HG03175 (cell line): ENCODE measurements around the gene PFKFB3.
A peak's percentile ranks its signal among the peaks of the same experiment; 100 is the strongest.
"Not testable (repeated sequence)": the region's sequence is repeated elsewhere in the genome, so short reads cannot be mapped to it uniquely, and the experiment has no call there.

Source experiments
- ATAC-seq: cut with Tn5 transposase; IDR thresholded peaks from one replicate; pipeline ENCODE4 v1.9.1; 2021; ENCODE audit warnings: mild to moderate bottlenecking, moderate library complexity; ENCODE audit not compliant: unreplicated experiment

Gene PFKFB3

GRCh38 chr10:6201516-6201975 lies 1.2 kb upstream of the PFKFB3 start:
- ATAC-seq = peak; percentile 46

GRCh38 chr10:6202098-6202683 lies 541 bp upstream of the PFKFB3 start:
- no peak for ATAC-seq

- ATAC-seq = peak; percentile 53
Measured at GRCh38 chr10:6203331-6204062, 765 bp downstream of the PFKFB3 start.

GRCh38 chr10:6204063-6204340 lies 1.3 kb downstream of the PFKFB3 start:
- no peak for ATAC-seq

GRCh38 chr10:6204341-6205191 lies 1.8 kb downstream of the PFKFB3 start:
- ATAC-seq = no peak

- not testable (repeated sequence) for ATAC-seq
Measured at GRCh38 chr10:6206486-6206885, 3.8 kb downstream of the PFKFB3 start.

- no peak for ATAC-seq
Measured at GRCh38 chr10:6207658-6208057, 4.9 kb downstream of the PFKFB3 start.

GRCh38 chr10:6208799-6209235 lies 6.1 kb downstream of the PFKFB3 start:
- no peak for ATAC-seq

GRCh38 chr10:6211341-6211670 lies 8.6 kb downstream of the PFKFB3 start:
- ATAC-seq = no peak

GRCh38 chr10:6211671-6212635 lies 9.2 kb downstream of the PFKFB3 start:
- no peak for ATAC-seq

- no peak for ATAC-seq
Measured at GRCh38 chr10:6212806-6213205, 10.1 kb downstream of the PFKFB3 start.

- no peak for ATAC-seq
Measured at GRCh38 chr10:6213257-6213905, 10.6 kb downstream of the PFKFB3 start.

GRCh38 chr10:6213908-6214307 lies 11.2 kb downstream of the PFKFB3 start:
- ATAC-seq = no peak

GRCh38 chr10:6214612-6215011 lies 11.9 kb downstream of the PFKFB3 start:
- ATAC-seq = no peak

GRCh38 chr10:6215241-6215640 lies 12.5 kb downstream of the PFKFB3 start:
- no peak for ATAC-seq

- no peak for ATAC-seq
Measured at GRCh38 chr10:6215683-6216484, 13.2 kb downstream of the PFKFB3 start.

GRCh38 chr10:6216916-6217315 lies 14.2 kb downstream of the PFKFB3 start:
- ATAC-seq = no peak

GRCh38 chr10:6217611-6218010 lies 14.9 kb downstream of the PFKFB3 start:
- no peak for ATAC-seq

GRCh38 chr10:6218692-6219493 lies 16.2 kb downstream of the PFKFB3 start:
- no peak for ATAC-seq
